Endothelial cell of umbilical vein (primary cell): ENCODE results near the gene PIK3R1. TPM values are rescaled to one million over a fixed set of nuclear protein-coding genes. Genes with fewer than 3 reads are reported as not detected.

Experiments used
- BruUV-seq: library from RNA; stranded (reverse); fragments of 400-500 nt; replicated peaks from 2 replicates; lab custom pipeline; 2021; lab: Mats Ljungman, UMichigan
- CTCF ChIA-PET: fragments of 300-600, 350-600 bp; sonication (Branson Sonifier 250); formaldehyde crosslinking; loops from one replicate; lab custom pipeline; 2021; ENCODE audit warnings: antibody characterized with exemption, inconsistent platforms; lab: Charles Lee
- POLR2A ChIA-PET: fragments of 300-600, 350-600 bp; sonication (Branson Sonifier 250); formaldehyde crosslinking; loops from one replicate; lab custom pipeline; 2021; ENCODE audit warnings: antibody characterized with exemption, inconsistent platforms; lab: Charles Lee
- DNase-seq: peaks from one replicate; pipeline ENCODE4 v3.0.0-alpha.2; 2011; ENCODE audit warnings: low read depth, low spot score
- FAIRE-seq: peaks from 2 replicates; lab custom pipeline; 2011; peaks lifted over from hg19 to GRCh38; lab: Jason Lieb, UNC
- H2AFZ ChIP-seq: 2 replicates; pipeline ENCODE4 v1.6.0; 2012; ENCODE audit warnings: low read depth, low read length, control low read depth, inconsistent platforms
- H3K27ac ChIP-seq: 2 replicates; pipeline ENCODE4 v1.5.1; 2011; ENCODE audit warnings: low read depth, mild to moderate bottlenecking, control low read depth, low read length, moderate library complexity; ENCODE audit not compliant: insufficient read depth
- H3K27me3 ChIP-seq, 2 experiments: 2 replicates each; pipeline versions ENCODE4 v1.6.0 to v1.6.1; 2011; ENCODE audit warnings: low read length in 2 of 2, mixed read lengths in 1 of 2; ENCODE audit not compliant: control insufficient read depth in 2 of 2, insufficient read depth in 2 of 2
- H3K36me3 ChIP-seq, 2 experiments: 2 replicates in 1 of 2; 3 replicates in 1 of 2; pipeline ENCODE4 v1.5.1; 2011; ENCODE audit warnings: low read length in 2 of 2, mild to moderate bottlenecking in 1 of 2, moderate library complexity in 1 of 2; ENCODE audit not compliant: control insufficient read depth in 2 of 2, insufficient read depth in 2 of 2; ENCODE audit errors: extremely low read depth in 1 of 2
- H3K4me1 ChIP-seq: 3 replicates; pipeline ENCODE4 v1.5.1; 2011; ENCODE audit warnings: mild to moderate bottlenecking, low read length; ENCODE audit not compliant: control insufficient read depth, insufficient read depth; ENCODE audit errors: extremely low read depth
- H3K4me2 ChIP-seq: 2 replicates; pipeline ENCODE4 v1.6.1; 2011; ENCODE audit warnings: low read length, control low read depth, mixed read lengths; ENCODE audit not compliant: insufficient read depth
- H3K4me3 ChIP-seq, 3 experiments: fragments of 200-600 bp in 1 of 3; sonication (generic), shearing (Covaris generic) in 1 of 3; replicated peaks in 1 of 3; 2 replicates each; pipeline ENCODE4 v1.5.1; 2011 to 2016; ENCODE audit warnings: control low read depth in 3 of 3, low read length in 3 of 3, mild to moderate bottlenecking in 2 of 3, inconsistent platforms in 1 of 3, low read depth in 1 of 3, moderate library complexity in 1 of 3; ENCODE audit not compliant: insufficient read depth in 1 of 3
- H3K79me2 ChIP-seq: 2 replicates; pipeline ENCODE4 v1.6.0; 2012; ENCODE audit warnings: low read length, inconsistent platforms; ENCODE audit not compliant: control insufficient read depth, insufficient read depth
- H3K9ac ChIP-seq: replicated peaks from 2 replicates; pipeline ENCODE3; 2011; ENCODE audit warnings: low read length, control low read depth; ENCODE audit not compliant: insufficient read depth; ENCODE audit errors: extremely low read depth
- H3K9me1 ChIP-seq: replicated peaks from 3 replicates; pipeline ENCODE4 v1.6.0; 2011; ENCODE audit warnings: mild to moderate bottlenecking, low read length; ENCODE audit not compliant: control insufficient read depth, insufficient read depth; ENCODE audit errors: extremely low read depth
- H3K9me3 ChIP-seq: replicated peaks from 2 replicates; pipeline ENCODE4 v1.5.1; 2012; ENCODE audit warnings: low read length, inconsistent platforms; ENCODE audit not compliant: control insufficient read depth, insufficient read depth
- H4K20me1 ChIP-seq: replicated peaks from 2 replicates; pipeline ENCODE3; 2011; ENCODE audit warnings: mild to moderate bottlenecking, low read length; ENCODE audit not compliant: control insufficient read depth, insufficient read depth; ENCODE audit errors: extremely low read depth
- EZH2 ChIP-seq: IDR thresholded peaks from 2 replicates; pipeline ENCODE4 v1.6.1; 2012; ENCODE audit warnings: borderline replicate concordance, low read depth, mild to moderate bottlenecking, moderate library complexity, low read length, inconsistent platforms; ENCODE audit not compliant: severe bottlenecking
- FOS ChIP-seq: IDR thresholded peaks from 2 replicates; pipeline ENCODE4 v1.6.1; 2011; ENCODE audit warnings: mild to moderate bottlenecking, low read length, moderate library complexity, borderline replicate concordance; ENCODE audit not compliant: insufficient read depth
- GATA2 ChIP-seq: IDR thresholded peaks from 2 replicates; pipeline ENCODE4 v1.7.0; 2011; ENCODE audit warnings: low read depth, mild to moderate bottlenecking, moderate library complexity, mixed read lengths, low read length; ENCODE audit not compliant: insufficient read length, insufficient read depth
- JUN ChIP-seq: IDR thresholded peaks from 2 replicates; pipeline ENCODE4 v1.6.1; 2011; ENCODE audit warnings: borderline replicate concordance, low read depth; ENCODE audit not compliant: insufficient read length, insufficient read depth
- MYC ChIP-seq: IDR thresholded peaks from one replicate; pipeline ENCODE4 v1.6.1; 2011; ENCODE audit warnings: mild to moderate bottlenecking, low read depth, low read length
- POLR2A ChIP-seq: IDR thresholded peaks from 2 replicates; pipeline ENCODE4 v1.6.1; 2012; ENCODE audit warnings: low read depth, mild to moderate bottlenecking, control low read depth, low read length
- POLR2AphosphoS5 ChIP-seq: IDR thresholded peaks from 2 replicates; pipeline ENCODE4 v1.6.1; 2012; ENCODE audit warnings: low read depth, mild to moderate bottlenecking, control low read depth, low read length, moderate library complexity; ENCODE audit not compliant: insufficient read depth
- dilution Hi-C: fragments of 300-500 bp; cut with MboI; formaldehyde crosslinking; loops from one replicate; pipeline ENCODE4 v1.15.0; 2019; ENCODE audit warnings: low sequenced_read_pairs; ENCODE audit not compliant: extremely low pct_ligation_motif_present
- intact Hi-C: fragments of 100-400 bp; cut with micrococcal nuclease; formaldehyde crosslinking; loops from one replicate; pipeline ENCODE4 v1.10.0; 2022
- polyA plus RNA-seq, 4 experiments: library from polyadenylated mRNA; depleted of rRNA in 3 of 4; stranded (reverse) in 3 of 4; unstranded in 1 of 4; fragments of >200 nt; gene quantifications; 2 replicates each; pipeline versions ENCODE4 v1.2.1 to v1.2.3, GENCODE V29; 2011 to 2012; ENCODE audit warnings: missing spikeins in 1 of 4
- total RNA-seq: library from RNA; stranded (reverse); gene quantifications from 2 replicates; pipeline ENCODE4 v1.2.3, GENCODE V29; 2021
- TF ChIP-seq, protein P1 (sequence below): IDR thresholded peaks from 2 replicates; pipeline ENCODE4 v1.6.1; 2011; ENCODE audit not compliant: insufficient read depth, insufficient read length
- TF ChIP-seq, protein P2 (sequence below), 2 donors: IDR thresholded peaks; 1 replicate in 1 of 2; 2 replicates in 1 of 2; pipeline ENCODE4 v1.5.1; 2011; ENCODE audit warnings: low read length in 2 of 2, mild to moderate bottlenecking in 2 of 2, moderate library complexity in 2 of 2, control low read depth in 1 of 2, inconsistent platforms in 1 of 2, low read depth in 1 of 2; ENCODE audit not compliant: insufficient read depth in 1 of 2; ENCODE audit errors: extremely low read depth in 1 of 2

Gene PIK3R1
- total and polyA plus RNA-seq, 2 donors (not counting 3 experiments of a cell fraction or from before 2014, with no cell fraction given), result 2.8 to 30.0 TPM

GRCh38 chr5:68264024-68264956 is 48.7 kb downstream of the PIK3R1 start:
- dilution Hi-C loops, result loop anchor here (25.0 kb wide), 1 partner anchor 1102 kb away; no protein-coding TSS in a partner anchor
- no peak overlapping the region for H3K4me2 ChIP-seq

More at GRCh38 chr5:68264024-68264956, 48.7 kb downstream of the PIK3R1 start:
- H3K36me3 ChIP-seq, result no peaks in the 10 kb centered on the region
- H3K27me3 ChIP-seq, result no peaks in the 10 kb centered on the region
- H3K79me2 ChIP-seq, result peaks cover 9% of the 10 kb centered on the region
- POLR2A ChIA-PET, result no interaction called here
- no peaks in the 10 kb centered on the region for H3K9me3 ChIP-seq
- peaks cover 3% of the 10 kb centered on the region for H3K4me1 ChIP-seq
- TF ChIP-seq MYC (no peak), GATA2 (no peak), POLR2A (no peak), FOS (no peak), EZH2 (no peak), JUN (no peak), POLR2AphosphoS5 (no peak)
- TF ChIP-seq, protein P1, sequence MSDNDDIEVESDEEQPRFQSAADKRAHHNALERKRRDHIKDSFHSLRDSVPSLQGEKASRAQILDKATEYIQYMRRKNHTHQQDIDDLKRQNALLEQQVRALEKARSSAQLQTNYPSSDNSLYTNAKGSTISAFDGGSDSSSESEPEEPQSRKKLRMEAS, result no peak
- TF ChIP-seq, protein P2, sequence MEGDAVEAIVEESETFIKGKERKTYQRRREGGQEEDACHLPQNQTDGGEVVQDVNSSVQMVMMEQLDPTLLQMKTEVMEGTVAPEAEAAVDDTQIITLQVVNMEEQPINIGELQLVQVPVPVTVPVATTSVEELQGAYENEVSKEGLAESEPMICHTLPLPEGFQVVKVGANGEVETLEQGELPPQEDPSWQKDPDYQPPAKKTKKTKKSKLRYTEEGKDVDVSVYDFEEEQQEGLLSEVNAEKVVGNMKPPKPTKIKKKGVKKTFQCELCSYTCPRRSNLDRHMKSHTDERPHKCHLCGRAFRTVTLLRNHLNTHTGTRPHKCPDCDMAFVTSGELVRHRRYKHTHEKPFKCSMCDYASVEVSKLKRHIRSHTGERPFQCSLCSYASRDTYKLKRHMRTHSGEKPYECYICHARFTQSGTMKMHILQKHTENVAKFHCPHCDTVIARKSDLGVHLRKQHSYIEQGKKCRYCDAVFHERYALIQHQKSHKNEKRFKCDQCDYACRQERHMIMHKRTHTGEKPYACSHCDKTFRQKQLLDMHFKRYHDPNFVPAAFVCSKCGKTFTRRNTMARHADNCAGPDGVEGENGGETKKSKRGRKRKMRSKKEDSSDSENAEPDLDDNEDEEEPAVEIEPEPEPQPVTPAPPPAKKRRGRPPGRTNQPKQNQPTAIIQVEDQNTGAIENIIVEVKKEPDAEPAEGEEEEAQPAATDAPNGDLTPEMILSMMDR (IDR thresholded peaks at IDR 0.05; ENCODE audit: extremely low read depth in 1 of 2, insufficient read depth in 1 of 2, low read depth in 1 of 2, low read length in 2 of 2), result no peak
- H3K9me1 ChIP-seq, result no peaks in the 10 kb centered on the region
- DNase-seq (peak; percentile 79), FAIRE-seq (no peak)
- BruUV-seq, result no TSS peak
- intact Hi-C loops, result no loop called here
- H3K4me3 ChIP-seq, result no peak overlapping the region
- no peak overlapping the region for H3K9ac ChIP-seq
- peak overlapping the region; percentile 10 for H3K27ac ChIP-seq
- H4K20me1 ChIP-seq, result peaks cover 3% of the 10 kb centered on the region
- no peak overlapping the region for H2AFZ ChIP-seq
- CTCF ChIA-PET, result interaction anchor here (1.7 kb wide), 1 partner anchor 11 kb away, joined by 8 read pairs; no protein-coding TSS in a partner anchor
